CD4-positive, alpha-beta T cell treated with Interleukin-15 for 4 hours (primary cell): Measurements from ENCODE around the gene WWOX.
A peak's percentile ranks its signal among the peaks of the same experiment; 100 is the strongest.

Experiments used
- DNase-seq: peaks from one replicate; pipeline ENCODE4 v3.0.0-alpha.2; 2020; ENCODE audit warnings: low spot score

The WWOX gene

DNA sequence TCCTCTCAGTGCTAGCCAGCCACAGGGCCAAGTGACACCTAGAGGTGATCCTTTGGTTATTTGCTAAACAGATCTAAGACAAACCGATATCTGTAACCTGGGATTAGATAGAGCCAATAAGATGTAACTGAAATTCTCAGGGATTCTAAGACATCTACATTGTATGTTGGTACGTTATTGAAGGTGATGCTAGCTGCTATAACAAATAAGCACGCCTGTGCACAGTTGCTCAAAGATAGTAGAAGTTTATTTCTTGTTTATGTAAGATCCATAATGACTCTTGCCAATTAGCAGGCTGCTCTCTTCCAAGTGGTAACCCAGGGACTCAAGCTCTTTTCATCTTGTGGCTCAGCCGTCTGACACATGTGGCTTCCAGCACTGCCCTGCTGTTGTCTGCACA lies 370.3 kb downstream of the WWOX start:
- DNase-seq = no peak

DNA sequence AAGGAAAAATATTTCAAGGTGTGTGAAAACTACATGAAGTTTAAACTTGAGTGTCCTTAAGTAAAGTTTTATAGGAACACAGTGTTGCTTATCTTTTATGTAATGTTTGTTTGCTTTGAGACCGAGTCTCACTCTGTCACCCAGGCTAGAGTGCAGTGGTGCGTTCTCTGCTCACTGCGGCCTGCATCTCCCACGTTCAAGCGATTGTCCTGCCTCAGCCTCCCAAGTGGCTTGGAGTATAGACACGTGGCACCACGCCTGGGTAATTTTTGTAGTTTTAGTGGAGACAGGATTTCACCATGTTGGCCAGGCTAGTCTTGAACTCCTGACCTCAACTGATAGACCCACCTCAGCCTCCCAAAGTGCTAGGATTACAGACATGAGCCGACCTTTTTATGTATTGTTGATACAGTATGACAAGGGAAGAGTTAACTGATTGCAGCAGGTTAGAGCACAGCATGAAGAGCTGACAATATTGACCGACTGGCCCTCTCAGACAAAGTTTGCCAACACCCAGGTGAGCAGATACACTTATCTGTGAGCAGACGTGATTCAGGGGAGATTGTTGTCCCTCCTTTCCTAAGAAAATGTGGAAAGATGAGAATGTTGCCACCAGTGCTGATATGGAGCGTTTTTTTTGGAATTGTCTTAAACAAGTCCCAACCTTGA lies 373.7 kb downstream of the WWOX start:
- DNase-seq = no peak

- DNase-seq = no peak
These were observed 375.3 kb downstream of the WWOX start for GRCh38 chr16:78474762-78475161.

- DNase-seq = no peak
These were observed 377.2 kb downstream of the WWOX start for GRCh38 chr16:78476615-78477014.

GRCh38 chr16:78478267-78478861 lies 378.9 kb downstream of the WWOX start:
- peak; percentile 10 for DNase-seq

GRCh38 chr16:78479723-78480122 lies 380.3 kb downstream of the WWOX start:
- no peak for DNase-seq

DNA sequence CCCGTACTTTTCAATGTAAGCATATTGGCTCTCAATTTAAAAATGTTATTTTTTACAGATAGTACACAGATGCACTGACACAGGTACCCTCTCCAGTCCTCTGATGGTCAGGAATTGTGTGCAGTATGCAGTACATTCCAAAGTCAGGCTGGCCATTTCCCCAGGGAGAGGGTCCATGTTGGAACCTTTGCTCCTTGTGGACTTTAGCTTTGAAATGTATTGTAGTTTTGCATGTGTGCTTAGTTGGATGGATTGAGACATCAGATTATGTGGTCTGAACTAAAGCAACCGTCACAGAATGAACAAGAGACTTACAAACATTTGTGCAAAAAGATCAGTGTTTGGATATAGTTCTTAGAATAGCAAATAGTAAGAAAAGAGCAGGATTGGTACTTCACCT lies 381.1 kb downstream of the WWOX start:
- DNase-seq = no peak

DNA sequence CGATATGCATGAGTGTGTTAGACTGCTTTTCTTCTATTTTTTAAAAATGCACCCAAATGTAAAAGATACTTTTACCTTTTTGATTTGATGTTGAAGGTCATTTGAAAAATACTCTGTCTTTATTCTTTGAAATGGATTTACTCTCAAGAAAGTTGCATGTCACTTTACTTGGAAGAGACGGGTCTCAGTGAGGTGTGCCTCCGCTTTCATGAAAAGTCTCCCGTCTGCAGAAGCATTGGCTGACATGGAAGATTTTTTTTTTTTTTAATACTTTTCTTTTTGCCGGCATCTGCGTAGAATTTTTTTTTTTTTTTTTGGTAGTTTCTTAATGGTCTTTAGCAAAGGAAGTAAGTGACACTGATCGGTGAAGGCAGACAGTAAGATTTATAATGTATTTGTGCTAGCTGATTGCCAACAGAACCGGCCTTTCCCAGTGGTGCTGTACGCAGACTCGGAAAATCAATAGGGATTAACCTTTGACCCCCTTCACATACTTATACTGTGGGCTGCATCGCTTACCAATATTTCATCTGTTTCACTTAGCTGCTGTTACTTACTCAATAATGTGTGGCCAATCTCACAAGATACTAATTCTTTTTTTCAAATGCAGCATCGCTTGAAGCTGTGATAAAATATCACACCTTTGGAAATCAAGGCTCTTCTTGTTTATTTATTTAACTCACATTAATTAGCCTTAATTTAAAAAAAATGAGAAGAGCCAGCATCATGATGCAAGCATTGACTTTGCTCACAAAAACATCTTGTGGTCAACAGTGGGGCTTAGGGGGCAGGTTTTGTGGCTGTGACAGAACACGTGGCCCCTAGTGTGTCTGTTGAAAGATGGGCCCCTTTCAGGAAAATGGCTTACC lies 383.9 kb downstream of the WWOX start:
- DNase-seq = no peak

DNA sequence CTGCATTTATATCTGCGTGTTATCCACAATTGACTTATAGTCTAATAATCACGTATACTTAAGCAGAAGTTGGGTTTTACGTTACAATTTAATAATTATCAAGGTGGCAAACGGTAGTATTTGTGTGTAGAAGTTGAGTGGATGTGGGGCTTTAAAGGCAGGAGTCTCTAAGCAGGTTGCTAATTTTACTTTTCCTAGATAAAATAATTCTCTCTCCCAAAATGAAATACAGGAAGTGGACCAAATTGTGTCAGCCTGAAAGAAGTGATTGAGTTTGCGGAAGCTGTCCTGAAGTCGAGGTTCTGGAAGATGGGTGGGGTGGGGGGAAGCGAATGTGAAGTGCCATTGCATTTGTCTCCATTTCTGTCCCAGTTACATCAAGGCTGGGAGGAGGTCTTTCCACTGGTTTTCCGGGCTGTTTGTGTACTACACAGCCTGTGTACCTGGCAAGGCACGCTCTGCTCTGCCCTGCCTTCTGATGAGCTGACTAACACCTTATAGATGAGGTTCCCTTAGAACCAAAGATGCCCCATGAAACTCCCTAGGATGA lies 385.1 kb downstream of the WWOX start:
- DNase-seq = no peak

- no peak for DNase-seq
These were observed 385.9 kb downstream of the WWOX start for GRCh38 chr16:78485188-78485916.

GRCh38 chr16:78485917-78486257 lies 386.4 kb downstream of the WWOX start:
- DNase-seq = no peak

GRCh38 chr16:78487471-78487870 lies 388.0 kb downstream of the WWOX start:
- no peak for DNase-seq

GRCh38 chr16:78489072-78489471 lies 389.6 kb downstream of the WWOX start:
- DNase-seq = no peak

GRCh38 chr16:78489631-78490030 lies 390.2 kb downstream of the WWOX start:
- DNase-seq = no peak

DNA sequence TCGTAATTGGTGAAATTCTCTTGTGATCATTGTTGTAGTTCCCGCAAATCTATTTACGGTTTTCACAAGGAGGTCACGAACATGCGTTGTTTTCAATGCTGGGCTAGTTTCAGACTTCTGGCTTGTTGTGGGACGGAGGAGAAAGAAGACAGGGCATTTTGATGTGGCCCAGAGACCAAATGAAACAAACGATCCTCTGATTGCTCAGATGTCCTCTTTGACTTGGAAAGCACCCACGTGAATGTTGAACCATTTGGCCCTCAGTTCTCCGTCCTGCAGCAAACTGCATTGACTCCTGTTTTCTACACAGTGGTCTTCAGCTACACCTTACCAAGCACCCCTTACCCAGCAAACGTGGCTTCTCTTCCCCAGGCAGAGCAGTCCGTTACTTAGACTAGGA lies 391.0 kb downstream of the WWOX start:
- DNase-seq = no peak

GRCh38 chr16:78490847-78491246 lies 391.4 kb downstream of the WWOX start:
- DNase-seq = no peak

GRCh38 chr16:78493573-78493972 lies 394.1 kb downstream of the WWOX start:
- DNase-seq = no peak

DNA sequence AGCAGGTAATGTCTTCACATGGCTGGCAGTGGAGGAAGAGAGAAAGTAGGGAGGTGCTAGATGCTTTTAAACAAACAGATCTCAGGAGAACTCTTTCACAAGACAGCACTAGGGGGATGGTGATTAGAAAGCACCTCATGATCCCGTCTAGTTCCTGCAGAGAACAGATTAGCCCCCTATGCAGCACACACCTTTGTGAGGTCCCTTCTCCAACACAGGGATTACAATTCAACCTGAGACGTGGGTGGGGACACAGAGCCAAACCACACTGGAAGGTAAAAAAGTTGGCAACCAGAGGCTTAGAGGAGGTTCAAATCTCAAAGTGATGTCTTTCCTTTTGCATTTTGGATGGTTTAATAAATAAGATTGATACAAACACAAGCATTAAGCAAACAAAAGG lies 394.7 kb downstream of the WWOX start:
- DNase-seq = no peak

GRCh38 chr16:78494674-78495073 lies 395.2 kb downstream of the WWOX start:
- DNase-seq = no peak

DNA sequence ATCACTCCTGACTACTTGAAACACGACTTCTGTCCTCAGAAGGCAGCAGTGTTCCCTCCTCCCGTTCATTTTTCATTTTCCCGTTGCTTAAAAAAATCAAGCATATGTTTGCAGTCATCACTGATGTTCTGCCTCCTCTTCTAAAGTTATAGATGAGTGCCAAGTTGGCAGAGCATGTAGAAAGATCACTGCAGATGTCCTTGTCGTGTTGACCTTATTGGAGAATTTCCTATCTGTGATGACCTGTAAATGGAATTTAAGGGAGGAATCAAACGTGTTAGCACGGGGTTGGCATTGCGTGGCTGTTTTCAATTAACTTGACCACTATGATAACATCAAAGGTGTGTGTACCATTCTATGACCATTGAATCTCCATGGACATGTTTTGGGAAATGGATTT lies 396.7 kb downstream of the WWOX start:
- DNase-seq = no peak

- no peak for DNase-seq
These were observed 399.9 kb downstream of the WWOX start for GRCh38 chr16:78499399-78499798.

DNA sequence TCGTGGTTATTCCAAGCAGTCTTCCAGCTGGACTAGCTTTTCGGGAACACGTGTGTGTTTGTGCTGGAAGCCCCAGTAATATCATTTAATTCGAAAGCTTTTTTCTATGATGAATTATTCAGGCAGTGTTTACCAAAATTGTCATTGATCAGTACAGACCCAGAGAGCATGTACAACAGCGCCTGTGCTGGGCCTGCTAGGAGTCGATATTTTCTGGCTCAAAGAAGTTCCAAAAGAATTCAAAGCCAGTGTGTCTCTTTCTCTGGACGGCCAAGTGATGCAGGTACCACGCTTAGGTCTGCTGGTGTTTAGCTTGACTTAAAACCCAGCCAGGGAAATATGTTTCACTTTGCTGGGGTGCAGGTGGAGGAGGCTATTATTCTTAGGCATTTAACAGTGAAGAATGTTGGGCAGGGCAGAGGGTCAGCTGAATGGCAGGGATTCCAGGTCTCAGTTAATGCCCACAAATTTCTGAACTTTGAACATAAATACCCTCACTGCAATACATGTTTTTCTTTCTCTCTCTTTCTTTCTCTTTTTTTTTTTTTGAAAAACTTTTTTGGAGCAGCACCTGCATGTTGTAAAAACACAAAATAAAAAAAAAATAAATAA lies 401.3 kb downstream of the WWOX start:
- DNase-seq = no peak
